ENCODE data around the gene PRPF6. TPM values are rescaled to one million over a fixed set of nuclear protein-coding genes. Genes with fewer than 3 reads are reported as not detected.
A peak's percentile ranks its signal among the peaks of the same experiment; 100 is the strongest.

Gene PRPF6
- polyA plus RNA-seq, 6 donors from 2014 or later = 46.4 to 83.8 (median 66.9) TPM

DNA sequence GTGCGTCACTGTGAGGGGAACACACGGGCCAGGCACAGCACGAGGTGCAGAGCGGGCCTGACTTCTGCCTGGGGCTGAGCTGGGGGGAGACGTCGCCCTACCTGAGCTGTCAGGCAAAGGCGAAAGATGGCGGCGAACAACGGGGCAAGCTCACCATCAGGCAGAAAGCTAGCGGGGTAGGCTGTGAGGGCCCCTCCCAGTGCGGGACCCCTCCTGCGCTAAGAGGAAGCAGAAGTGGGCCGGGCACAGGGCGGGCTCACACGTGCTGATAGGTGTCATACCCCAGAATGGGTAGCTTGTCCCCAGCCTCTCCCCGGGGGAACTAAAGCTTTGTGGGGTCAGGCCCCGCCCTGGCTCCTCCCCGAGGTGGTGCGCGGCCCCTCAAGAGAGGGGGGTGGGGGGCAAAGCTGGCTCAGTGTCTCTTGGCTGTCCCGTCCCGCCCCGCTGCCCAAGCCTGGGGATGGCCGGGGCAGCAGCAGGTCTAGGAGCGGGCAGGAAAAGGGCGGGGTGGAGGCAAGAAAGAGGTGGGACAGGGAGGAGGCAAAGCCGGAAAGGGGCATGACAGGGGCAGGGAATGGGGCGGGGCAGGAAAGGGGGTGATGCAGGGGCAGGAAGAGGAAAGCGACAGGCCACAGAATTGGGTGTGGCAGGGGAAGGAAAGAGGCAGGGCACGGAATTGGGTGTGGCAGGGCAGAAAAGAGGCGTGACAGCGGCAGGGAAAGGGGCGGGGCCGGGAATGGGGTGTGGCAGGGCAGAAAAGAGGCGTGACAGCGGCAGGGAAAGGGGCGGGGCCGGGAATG, 39.5 kb upstream of the PRPF6 start:
- peaks cover 12 to 17% (median 13%) of the 10 kb centered on the region in 3 donors for H3K4me1 Mint-ChIP-seq
- H3K9me3 Mint-ChIP-seq = peaks cover 0 to 4% (median 0%) of the 10 kb centered on the region in 7 donors
- H3K27ac Mint-ChIP-seq = peak overlapping the region in 4 of 6 donors; percentile 22 to 92 (median 52)
- H3K4me3 Mint-ChIP-seq = peak overlapping the region in 4 of 8 donors; percentile 47 to 64 (median 56)
- DNase-seq = peak; percentile 55
- peak; percentile 79 to 81 for ATAC-seq (ENCODE audit: low read depth in 2 of 2)
- no peaks in the 10 kb centered on the region for H3K27me3 Mint-ChIP-seq
- no peaks in the 10 kb centered on the region for H3K36me3 Mint-ChIP-seq

DNA sequence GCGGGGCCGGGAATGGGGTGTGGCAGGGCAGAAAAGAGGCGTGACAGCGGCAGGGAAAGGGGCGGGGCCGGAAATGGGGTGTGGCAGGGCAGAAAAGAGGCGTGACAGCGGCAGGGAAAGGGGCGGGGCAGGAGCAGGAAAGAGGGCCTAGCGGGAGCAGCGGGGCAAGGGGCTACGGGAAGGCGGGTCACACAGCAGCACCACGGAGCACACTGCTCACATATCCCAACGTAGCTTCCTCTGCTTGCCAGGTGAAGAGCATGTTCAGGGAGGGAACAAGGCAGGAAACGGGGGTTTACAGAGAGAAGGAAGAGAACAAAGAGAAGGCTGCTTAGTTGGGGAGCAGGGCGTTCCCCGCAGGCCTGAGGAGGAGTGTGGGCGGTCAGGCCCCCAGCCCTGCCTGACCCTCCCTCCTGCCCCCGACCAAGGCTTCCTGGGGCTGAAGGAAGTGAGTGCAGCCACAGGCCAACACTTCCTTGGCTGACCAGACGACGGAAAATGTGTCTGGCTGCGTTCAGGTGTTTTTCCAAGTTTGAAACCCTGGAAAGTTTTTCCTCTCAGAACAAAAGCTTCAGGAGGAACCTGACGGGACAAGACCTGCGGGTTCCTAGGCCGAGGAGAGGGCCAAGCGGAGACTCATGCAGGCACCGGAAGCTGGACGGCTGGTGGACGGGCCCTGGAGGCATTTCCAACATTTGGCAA, 38.5 kb upstream of the PRPF6 start:
- H3K9me3 Mint-ChIP-seq = peaks cover 0 to 4% (median 0%) of the 10 kb centered on the region in 7 donors
- H3K4me3 Mint-ChIP-seq = peak overlapping the region in 4 of 8 donors; percentile 20 to 76 (median 48)
- H3K36me3 Mint-ChIP-seq = no peaks in the 10 kb centered on the region
- H3K27ac Mint-ChIP-seq = peak overlapping the region in 5 of 6 donors; percentile 38 to 93 (median 76)
- no peaks in the 10 kb centered on the region for H3K27me3 Mint-ChIP-seq
- ATAC-seq (ENCODE audit: low read depth in 2 of 2) (no peak), DNase-seq (no peak)
- H3K4me1 Mint-ChIP-seq = peaks cover 18 to 24% (median 20%) of the 10 kb centered on the region in 3 donors

DNA sequence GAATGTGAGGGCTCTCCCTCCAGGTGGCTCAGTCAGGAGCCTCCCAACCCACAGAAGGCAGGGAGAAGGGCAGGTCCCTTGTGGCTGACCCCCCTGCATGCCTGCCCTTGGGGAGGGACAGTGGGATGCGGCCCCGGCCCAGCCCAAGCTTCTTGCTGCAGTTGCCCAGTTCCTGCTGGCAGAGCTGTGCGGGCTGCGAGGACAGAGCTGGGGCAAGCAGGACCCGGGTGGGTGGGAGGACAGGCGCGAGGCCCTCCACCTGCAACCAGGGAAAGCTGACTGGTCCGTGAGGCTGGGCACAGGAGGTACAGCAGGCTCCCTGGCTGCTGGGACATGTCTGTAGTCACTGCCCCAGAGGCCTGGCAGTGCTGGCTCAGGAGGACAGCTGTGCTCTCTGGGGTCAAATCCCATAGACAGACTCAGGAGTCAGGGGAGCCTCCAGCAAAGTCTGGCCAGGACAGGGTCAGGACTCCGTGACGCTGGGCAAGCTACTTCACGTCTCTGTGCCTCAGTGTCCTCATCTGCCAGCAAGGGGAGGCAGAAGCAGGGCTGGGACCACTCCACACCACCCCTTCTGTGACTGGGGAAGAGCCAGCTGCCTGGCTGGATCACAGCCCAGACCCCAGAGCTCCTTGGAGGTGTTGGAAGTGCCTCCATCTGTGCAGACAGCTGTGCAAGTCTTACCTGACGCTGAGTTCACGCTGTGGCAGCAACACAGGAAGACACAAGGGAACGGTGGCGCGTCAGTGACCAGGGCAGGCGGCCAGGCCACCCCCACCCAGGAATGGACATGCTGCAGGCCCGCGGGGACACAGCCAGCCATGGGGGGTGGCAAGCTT, 37.7 kb upstream of the PRPF6 start:
- peaks cover 25 to 32% (median 26%) of the 10 kb centered on the region in 3 donors for H3K4me1 Mint-ChIP-seq
- peak overlapping the region in 1 of 8 donors; percentile 59 for H3K4me3 Mint-ChIP-seq
- DNase-seq = no peak
- peak overlapping the region in 2 of 6 donors; percentile 44 to 69 for H3K27ac Mint-ChIP-seq
- ATAC-seq (ENCODE audit: low read depth in 2 of 2) = no peak
- H3K36me3 Mint-ChIP-seq = no peaks in the 10 kb centered on the region
- no peaks in the 10 kb centered on the region for H3K27me3 Mint-ChIP-seq
- peaks cover 0 to 4% (median 0%) of the 10 kb centered on the region in 7 donors for H3K9me3 Mint-ChIP-seq

GRCh38 chr20:63943808-63944077, 37.2 kb upstream of the PRPF6 start:
- no peak for ATAC-seq (ENCODE audit: low read depth in 2 of 2)
- Mint-ChIP-seq H3K27ac (no peak overlapping the region), H3K4me1 (peaks cover 31 to 38% (median 32%) of the 10 kb centered on the region in 3 donors), H3K9me3 (peaks cover 0 to 4% (median 0%) of the 10 kb centered on the region in 7 donors), H3K4me3 (no peak overlapping the region), H3K27me3 (no peaks in the 10 kb centered on the region), H3K36me3 (no peaks in the 10 kb centered on the region)
- no peak for DNase-seq

- no peak for DNase-seq
- Mint-ChIP-seq H3K27me3 (no peaks in the 10 kb centered on the region), H3K4me3 (no peak overlapping the region), H3K27ac (no peak overlapping the region), H3K4me1 (peaks cover 36 to 44% (median 37%) of the 10 kb centered on the region in 3 donors), H3K9me3 (peaks cover 0 to 4% (median 0%) of the 10 kb centered on the region in 7 donors), H3K36me3 (no peaks in the 10 kb centered on the region)
- no peak for ATAC-seq (ENCODE audit: low read depth in 2 of 2)
Observed at GRCh38 chr20:63944078-63944941, 36.6 kb upstream of the PRPF6 start.

GRCh38 chr20:63945031-63945658, 35.8 kb upstream of the PRPF6 start:
- H3K4me1 Mint-ChIP-seq = peaks cover 37 to 49% (median 45%) of the 10 kb centered on the region in 3 donors
- no peak overlapping the region for H3K27ac Mint-ChIP-seq
- ATAC-seq (ENCODE audit: low read depth in 2 of 2) (no peak), DNase-seq (no peak)
- peak overlapping the region in 1 of 8 donors; percentile 57 for H3K4me3 Mint-ChIP-seq
- H3K9me3 Mint-ChIP-seq = peaks cover 0 to 4% (median 0%) of the 10 kb centered on the region in 7 donors
- no peaks in the 10 kb centered on the region for H3K27me3 Mint-ChIP-seq
- no peaks in the 10 kb centered on the region for H3K36me3 Mint-ChIP-seq

DNA sequence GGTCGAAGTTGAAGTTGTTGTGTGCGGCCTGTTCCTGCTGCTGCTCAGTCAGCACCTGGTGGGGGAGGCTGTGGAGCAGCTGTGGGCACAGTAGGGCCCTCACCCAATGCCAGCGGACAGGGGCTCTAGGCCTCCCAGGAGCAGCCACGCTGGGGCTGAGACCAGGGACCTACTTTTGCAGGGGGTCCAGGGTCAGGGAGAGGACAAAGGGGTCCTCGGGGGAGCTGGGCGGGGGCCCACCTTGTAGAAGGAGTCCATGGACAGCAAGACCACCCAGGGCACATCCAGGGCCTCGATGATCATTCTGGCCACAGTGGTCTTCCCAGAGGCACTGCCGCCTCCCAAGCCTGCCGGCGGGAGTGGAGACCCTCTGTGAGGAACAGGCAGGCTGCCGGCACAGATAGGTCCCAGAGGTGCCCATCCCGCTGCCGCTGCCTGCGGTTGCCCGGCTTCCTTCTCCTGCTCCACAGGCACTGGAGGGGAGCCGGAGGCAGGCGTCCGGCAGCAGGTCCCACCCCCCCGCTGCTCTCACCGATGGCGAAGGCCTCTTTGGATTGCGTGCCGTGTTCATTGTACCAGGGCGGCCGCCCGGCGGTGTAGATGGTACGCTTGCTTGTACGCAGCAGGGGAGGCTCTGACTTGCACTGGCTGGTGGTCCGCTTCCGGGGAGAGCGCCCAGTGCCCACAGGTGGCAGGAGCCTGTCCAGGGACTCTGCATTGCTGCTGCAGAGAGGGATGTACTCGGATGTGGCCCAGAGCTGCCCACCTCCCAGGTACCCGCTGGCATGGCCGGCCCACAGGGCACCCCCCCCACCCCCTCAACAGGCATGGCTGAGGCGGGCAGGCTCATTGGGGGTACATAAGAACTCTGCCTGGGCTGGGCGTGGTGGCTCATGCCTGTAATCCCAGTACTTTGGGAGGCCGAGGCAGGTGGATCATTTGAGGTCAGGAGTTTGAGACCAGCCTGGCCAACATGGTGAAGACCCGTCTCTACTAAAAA, 34.7 kb upstream of the PRPF6 start:
- Mint-ChIP-seq H3K36me3 (no peaks in the 10 kb centered on the region), H3K27me3 (no peaks in the 10 kb centered on the region), H3K4me1 (peaks cover 34 to 46% (median 42%) of the 10 kb centered on the region in 3 donors), H3K27ac (no peak overlapping the region), H3K9me3 (peaks cover 0 to 4% (median 0%) of the 10 kb centered on the region in 7 donors), H3K4me3 (peak overlapping the region in 1 of 8 donors; percentile 64)
- DNase-seq = no peak
- ATAC-seq (ENCODE audit: low read depth in 2 of 2) = no peak

DNA sequence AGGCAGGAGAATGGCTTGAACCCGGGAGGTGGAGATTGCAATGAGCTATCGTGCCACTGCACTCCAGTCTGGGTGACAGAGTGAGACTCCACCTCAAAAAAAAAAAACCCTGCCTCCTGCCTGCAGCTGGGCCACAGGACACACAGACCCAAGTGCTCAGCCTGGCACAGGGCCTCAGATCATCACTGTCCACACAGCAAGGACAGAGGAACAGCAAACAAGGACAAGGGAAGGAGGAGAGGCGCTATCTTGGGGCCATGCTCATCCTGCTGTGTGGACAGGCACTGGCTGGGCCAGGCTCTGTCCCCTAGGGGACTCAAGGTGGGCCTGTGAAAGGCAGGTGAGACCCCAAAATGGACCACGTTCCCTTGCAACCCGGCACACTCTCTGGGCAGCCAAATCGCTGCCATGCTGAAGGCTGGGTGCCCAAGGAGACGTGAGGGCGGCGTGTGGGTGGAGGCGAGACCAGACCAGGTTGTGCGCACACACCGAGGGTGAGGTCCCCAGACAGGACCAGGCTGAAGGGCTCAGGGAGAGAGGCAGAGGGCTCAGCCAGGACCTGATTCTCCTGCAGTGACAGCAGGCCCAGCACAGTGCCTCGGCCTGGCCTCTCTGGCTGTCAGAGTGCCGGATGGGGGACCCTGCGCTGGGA, 33.8 kb upstream of the PRPF6 start:
- no peak for DNase-seq
- no peaks in the 10 kb centered on the region for H3K9me3 Mint-ChIP-seq
- H3K27ac Mint-ChIP-seq = peak overlapping the region in 3 of 6 donors; percentile 66 to 99 (median 90)
- H3K27me3 Mint-ChIP-seq = no peaks in the 10 kb centered on the region
- H3K4me1 Mint-ChIP-seq = peaks cover 29 to 46% (median 42%) of the 10 kb centered on the region in 3 donors
- no peak for ATAC-seq (ENCODE audit: low read depth in 2 of 2)
- H3K4me3 Mint-ChIP-seq = peak overlapping the region in 6 of 8 donors; percentile 64 to 90 (median 84)
- no peaks in the 10 kb centered on the region for H3K36me3 Mint-ChIP-seq

DNA sequence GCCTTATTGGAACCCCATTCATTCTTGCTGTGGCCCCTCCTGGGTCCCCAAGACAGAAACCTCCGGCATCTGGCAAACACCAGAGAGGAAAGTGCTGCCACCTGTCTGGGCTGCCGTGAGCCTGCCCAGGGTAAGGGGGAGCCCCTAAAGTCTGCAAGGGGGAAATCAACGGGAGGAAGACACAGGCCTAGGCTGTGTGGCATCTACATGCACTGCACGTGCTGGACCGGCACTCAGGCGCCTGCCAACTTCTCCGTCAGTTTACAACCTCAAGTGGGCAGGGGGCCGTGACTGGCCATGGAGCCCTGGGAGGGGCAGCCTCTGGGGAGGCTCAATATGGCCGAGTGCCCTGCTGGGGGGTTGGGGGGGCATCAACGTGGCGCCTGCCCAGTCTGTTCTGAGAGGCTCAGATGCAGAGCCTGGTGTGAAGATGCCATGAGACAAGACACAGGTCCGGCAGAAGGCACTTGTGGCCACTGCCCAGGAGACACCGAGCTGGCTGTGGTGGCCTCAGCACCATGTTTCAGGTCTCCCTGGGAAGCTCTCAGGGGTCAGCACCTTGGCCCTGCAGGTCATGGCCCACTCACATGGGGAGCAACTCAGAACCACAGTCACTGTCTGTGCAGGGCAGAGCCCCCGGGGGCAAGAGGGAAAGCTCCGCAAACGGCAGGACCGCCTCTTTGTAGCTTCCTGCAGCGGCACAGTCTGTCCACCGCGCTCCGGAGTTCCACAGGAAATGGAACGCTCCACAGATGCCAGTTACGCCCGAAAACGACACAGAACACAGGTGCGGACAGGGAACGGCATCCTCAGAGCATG, 33.1 kb upstream of the PRPF6 start:
- no peaks in the 10 kb centered on the region for H3K36me3 Mint-ChIP-seq
- peak overlapping the region; percentile 68 to 90 (median 84) for H3K4me3 Mint-ChIP-seq
- peak overlapping the region in 5 of 6 donors; percentile 66 to 99 (median 96) for H3K27ac Mint-ChIP-seq
- no peaks in the 10 kb centered on the region for H3K9me3 Mint-ChIP-seq
- ATAC-seq (ENCODE audit: low read depth in 2 of 2) (peak; percentile 40 to 65), DNase-seq (peak; percentile 58)
- H3K4me1 Mint-ChIP-seq = peaks cover 29 to 46% (median 43%) of the 10 kb centered on the region in 3 donors
- no peaks in the 10 kb centered on the region for H3K27me3 Mint-ChIP-seq

GRCh38 chr20:63950701-63951397, 30.1 kb upstream of the PRPF6 start:
- H3K4me1 Mint-ChIP-seq = peaks cover 44 to 66% (median 60%) of the 10 kb centered on the region in 3 donors
- H3K27me3 Mint-ChIP-seq = no peaks in the 10 kb centered on the region
- no peaks in the 10 kb centered on the region for H3K36me3 Mint-ChIP-seq
- ATAC-seq (ENCODE audit: low read depth in 2 of 2) (no peak), DNase-seq (no peak)
- H3K4me3 Mint-ChIP-seq = peak overlapping the region in 3 of 8 donors; percentile 25 to 56 (median 27)
- H3K9me3 Mint-ChIP-seq = no peaks in the 10 kb centered on the region
- peak overlapping the region in 1 of 6 donors; percentile 19 for H3K27ac Mint-ChIP-seq

Data from naive B cell (primary cell).